Measurements from ENCODE around the gene COX20.
A peak's percentile ranks its signal among the peaks of the same experiment; 100 is the strongest.

COX20 gene

GRCh38 chr1:244850896-244851295 is 15.4 kb downstream of the COX20 start:
- Histone ChIP-seq H3K4me2 (no peak overlapping the region), H3K27me3 (ENCODE audit: insufficient read depth, low read depth) (no peaks in the 10 kb centered on the region), H3K4me3 (IDR thresholded peaks at IDR 0.05; ENCODE audit: insufficient read depth, low read depth, low read length) (no peak overlapping the region), H3K9ac (no peak overlapping the region), H3K4me1 (ENCODE audit: low read depth, poor library complexity, severe bottlenecking) (peaks cover 4% of the 10 kb centered on the region), H3K27ac (no peak overlapping the region), H2AFZ (ENCODE audit: low read depth) (no peak overlapping the region), H4K20me1 (ENCODE audit: insufficient read depth) (peaks cover 17% of the 10 kb centered on the region; the same call in 1 of the 2 replicates), H3K79me2 (ENCODE audit: insufficient read depth, low read depth) (peaks cover 83% of the 10 kb centered on the region), H3K36me3 (ENCODE audit: insufficient read depth) (peaks cover 47% of the 10 kb centered on the region)
- no peak for TF ChIP-seq CTCF (conservative IDR thresholded peaks at IDR 0.05; ENCODE audit: low read depth, low read length)

GRCh38 chr1:244851546-244852231 is 16.2 kb downstream of the COX20 start:
- no peak for TF ChIP-seq CTCF (conservative IDR thresholded peaks at IDR 0.05; ENCODE audit: low read depth, low read length)
- Histone ChIP-seq H3K27ac (peak overlapping the region; percentile 21; the same call in 1 of the 2 replicates), H3K4me1 (ENCODE audit: low read depth, poor library complexity, severe bottlenecking) (peaks cover 4% of the 10 kb centered on the region), H3K27me3 (ENCODE audit: insufficient read depth, low read depth) (no peaks in the 10 kb centered on the region), H3K36me3 (ENCODE audit: insufficient read depth) (peaks cover 48% of the 10 kb centered on the region), H3K4me2 (no peak overlapping the region), H3K79me2 (ENCODE audit: insufficient read depth, low read depth) (peaks cover 90% of the 10 kb centered on the region), H3K9ac (no peak overlapping the region), H2AFZ (ENCODE audit: low read depth) (no peak overlapping the region), H4K20me1 (ENCODE audit: insufficient read depth) (peaks cover 19% of the 10 kb centered on the region; the same call in 1 of the 2 replicates), H3K4me3 (IDR thresholded peaks at IDR 0.05; ENCODE audit: insufficient read depth, low read depth, low read length) (no peak overlapping the region)

- TF ChIP-seq CTCF (conservative IDR thresholded peaks at IDR 0.05; ENCODE audit: low read depth, low read length): no peak
- H3K36me3 ChIP-seq (ENCODE audit: insufficient read depth): peaks cover 48% of the 10 kb centered on the region
- peaks cover 91% of the 10 kb centered on the region for H3K79me2 ChIP-seq (ENCODE audit: insufficient read depth, low read depth)
- H3K4me3 ChIP-seq (IDR thresholded peaks at IDR 0.05; ENCODE audit: insufficient read depth, low read depth, low read length): no peak overlapping the region
- H3K4me1 ChIP-seq (ENCODE audit: low read depth, poor library complexity, severe bottlenecking): peaks cover 3% of the 10 kb centered on the region
- H3K27me3 ChIP-seq (ENCODE audit: insufficient read depth, low read depth): no peaks in the 10 kb centered on the region
- H3K4me2 ChIP-seq: no peak overlapping the region
- H4K20me1 ChIP-seq (ENCODE audit: insufficient read depth): peaks cover 23% of the 10 kb centered on the region
- H2AFZ ChIP-seq (ENCODE audit: low read depth): no peak overlapping the region
- peak overlapping the region; percentile 21; the same call in 1 of the 2 replicates for H3K27ac ChIP-seq
- no peak overlapping the region for H3K9ac ChIP-seq
Measured at GRCh38 chr1:244852694-244853093, 17.2 kb downstream of the COX20 start.

GRCh38 chr1:244854166-244854565 is 18.7 kb downstream of the COX20 start:
- peaks cover 95% of the 10 kb centered on the region for H3K79me2 ChIP-seq (ENCODE audit: insufficient read depth, low read depth)
- H3K9ac ChIP-seq: no peak overlapping the region
- no peaks in the 10 kb centered on the region for H3K27me3 ChIP-seq (ENCODE audit: insufficient read depth, low read depth)
- no peak overlapping the region for H3K4me3 ChIP-seq (IDR thresholded peaks at IDR 0.05; ENCODE audit: insufficient read depth, low read depth, low read length)
- no peak overlapping the region for H3K4me2 ChIP-seq
- TF ChIP-seq CTCF (conservative IDR thresholded peaks at IDR 0.05; ENCODE audit: low read depth, low read length): no peak
- peaks cover 17% of the 10 kb centered on the region for H3K4me1 ChIP-seq (ENCODE audit: low read depth, poor library complexity, severe bottlenecking)
- H2AFZ ChIP-seq (ENCODE audit: low read depth): no peak overlapping the region
- H3K36me3 ChIP-seq (ENCODE audit: insufficient read depth): peaks cover 52% of the 10 kb centered on the region
- no peak overlapping the region for H3K27ac ChIP-seq
- peaks cover 30% of the 10 kb centered on the region for H4K20me1 ChIP-seq (ENCODE audit: insufficient read depth)

Data from KMS-11 (cell line).